GM19351 (cell line): ENCODE data around the gene WASHC3.
"Not testable (repeated sequence)": the region's sequence is repeated elsewhere in the genome, so short reads cannot be mapped to it uniquely, and the experiment has no call there.

ENCODE experiments used
- ATAC-seq: cut with Tn5 transposase; IDR thresholded peaks from one replicate; pipeline ENCODE4 v1.9.1; 2021; ENCODE audit warnings: mild to moderate bottlenecking, moderate library complexity; ENCODE audit not compliant: unreplicated experiment

WASHC3 gene, protein sequence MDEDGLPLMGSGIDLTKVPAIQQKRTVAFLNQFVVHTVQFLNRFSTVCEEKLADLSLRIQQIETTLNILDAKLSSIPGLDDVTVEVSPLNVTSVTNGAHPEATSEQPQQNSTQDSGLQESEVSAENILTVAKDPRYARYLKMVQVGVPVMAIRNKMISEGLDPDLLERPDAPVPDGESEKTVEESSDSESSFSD

GRCh38 chr12:102061560-102062418, at the start of gene WASHC3:
Gene WASHC3 (minus strand): TSS chr12:102061991. CDS start chr12:102061962, 29 bp downstream.
- peak; percentile 90 for ATAC-seq

DNA sequence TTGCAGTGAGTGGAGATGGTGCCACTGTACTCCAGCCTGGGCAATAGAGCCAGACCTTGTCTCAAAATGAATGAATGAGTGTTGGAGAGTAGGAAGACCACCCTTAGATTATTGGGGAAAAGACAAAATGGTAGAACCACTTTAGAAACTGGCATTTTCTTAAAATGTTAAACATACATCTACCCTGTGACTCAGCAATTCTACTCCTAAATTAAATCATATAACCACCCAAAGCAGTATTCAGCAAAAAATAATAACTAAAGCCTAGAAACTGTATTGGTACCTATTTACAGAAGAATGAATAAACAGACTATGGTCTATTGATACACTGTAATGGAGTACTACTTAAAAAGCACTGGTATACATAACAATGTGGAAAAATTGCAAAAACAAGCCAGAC, 49.0 kb upstream of the WASHC3 start:
- ATAC-seq, result no peak

- no peak for ATAC-seq
These were observed 46.2 kb upstream of the WASHC3 start for GRCh38 chr12:102107970-102108369.

DNA sequence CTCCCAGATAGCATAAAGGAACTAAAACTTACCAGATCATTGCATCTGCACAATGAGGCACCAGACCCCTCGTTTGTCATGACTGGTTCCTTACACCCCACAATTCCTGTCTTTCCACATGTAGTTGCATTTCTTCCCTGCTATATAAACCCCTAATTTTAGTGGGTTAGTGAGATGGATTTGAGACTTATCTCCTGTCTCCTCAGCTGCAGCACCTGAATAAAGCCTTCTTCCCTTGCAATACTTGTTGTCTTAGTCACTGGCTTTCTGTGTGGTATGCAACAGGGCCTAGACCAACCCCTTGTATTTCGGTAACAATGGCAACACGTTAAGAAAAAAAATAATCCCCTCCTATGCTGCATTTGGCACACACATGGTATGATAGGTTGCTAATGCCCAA, 45.1 kb upstream of the WASHC3 start:
- ATAC-seq, result no peak

- ATAC-seq, result no peak
These were observed 35.1 kb upstream of the WASHC3 start for GRCh38 chr12:102096855-102097254.

- peak; percentile 60 for ATAC-seq
These were observed 34.0 kb upstream of the WASHC3 start for GRCh38 chr12:102095677-102096263.

- ATAC-seq, result no peak
These were observed 31.5 kb upstream of the WASHC3 start for GRCh38 chr12:102093319-102093718.

GRCh38 chr12:102089228-102089835, 27.5 kb upstream of the WASHC3 start:
- not testable (repeated sequence) for ATAC-seq

DNA sequence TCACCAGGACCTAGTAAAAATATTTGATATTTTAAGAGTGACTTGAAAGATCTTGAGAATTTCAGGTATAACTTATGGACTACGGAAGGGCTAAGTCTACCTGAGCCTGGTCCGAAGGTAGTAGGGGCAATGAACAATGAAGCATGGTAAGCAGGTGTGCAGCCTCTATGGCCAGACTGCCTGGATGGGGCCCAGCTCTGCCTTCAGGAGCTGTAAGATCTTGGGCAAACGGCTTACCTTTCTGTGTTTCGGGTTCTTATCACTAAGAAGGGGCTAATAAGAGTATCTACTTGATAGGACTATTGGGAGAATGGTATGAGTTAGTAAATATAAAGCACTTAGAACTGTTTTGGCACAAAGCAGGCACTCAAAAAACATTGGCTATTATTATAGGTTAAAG, 19.1 kb upstream of the WASHC3 start:
- ATAC-seq, result no peak

DNA sequence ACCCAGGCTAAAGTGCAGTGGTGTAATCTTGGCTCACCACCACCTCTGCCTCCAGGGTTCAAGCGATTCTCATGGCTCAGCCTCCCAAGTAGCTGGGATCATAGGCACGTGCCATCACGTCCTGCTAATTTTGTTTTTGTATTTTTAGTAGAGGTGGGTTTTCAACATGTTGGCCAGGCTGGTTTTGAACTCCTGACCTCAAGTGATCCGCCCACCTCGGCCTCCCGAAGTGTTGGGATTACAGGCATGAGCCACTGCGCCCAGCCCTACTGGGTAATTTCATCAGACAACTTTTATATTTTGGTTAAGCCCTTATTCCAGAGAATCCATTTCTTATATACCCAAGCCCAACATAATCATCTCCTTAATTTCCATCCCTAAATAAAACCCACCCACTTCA, 10.3 kb upstream of the WASHC3 start:
- not testable (repeated sequence) for ATAC-seq

- ATAC-seq, result no peak
These were observed 7.9 kb upstream of the WASHC3 start for GRCh38 chr12:102069707-102070106.

DNA sequence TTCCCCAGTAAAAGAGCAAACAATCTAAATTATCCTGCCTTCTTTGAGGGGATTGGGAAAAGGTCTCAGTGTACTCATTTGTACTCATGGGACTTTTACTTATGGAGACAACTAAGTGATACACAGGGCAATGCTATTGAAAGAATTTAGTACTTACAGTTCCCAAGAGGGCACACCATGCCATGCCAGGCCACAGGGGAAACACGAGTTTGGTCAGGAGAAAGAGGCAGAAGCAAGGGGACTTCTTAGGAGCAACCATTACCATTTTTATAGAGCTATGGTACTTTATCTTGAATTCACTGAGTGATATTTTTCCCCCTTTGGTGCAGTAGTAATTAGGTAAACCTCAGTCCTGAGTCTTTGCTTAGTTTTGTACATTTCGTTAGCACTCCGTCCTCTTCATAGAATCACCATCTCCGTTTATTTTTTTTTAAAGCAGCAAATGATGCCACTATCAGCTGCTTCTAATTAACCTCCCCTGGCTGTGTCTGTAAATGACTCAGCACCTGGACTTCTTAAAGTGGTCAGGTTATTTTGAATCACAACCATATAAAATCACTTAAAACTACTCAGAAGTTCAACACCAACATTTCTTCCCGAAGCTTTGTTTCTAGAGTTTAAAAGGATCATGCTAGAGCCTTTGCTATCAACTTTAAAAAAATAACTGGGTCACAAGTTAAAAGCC, 5.9 kb upstream of the WASHC3 start:
- ATAC-seq, result no peak

- no peak for ATAC-seq
These were observed 2.7 kb upstream of the WASHC3 start for GRCh38 chr12:102064476-102064875.

GRCh38 chr12:102063069-102063468, 1.3 kb upstream of the WASHC3 start:
- ATAC-seq, result no peak

GRCh38 chr12:102062419-102062806, 622 bp upstream of the WASHC3 start:
- ATAC-seq, result no peak

DNA sequence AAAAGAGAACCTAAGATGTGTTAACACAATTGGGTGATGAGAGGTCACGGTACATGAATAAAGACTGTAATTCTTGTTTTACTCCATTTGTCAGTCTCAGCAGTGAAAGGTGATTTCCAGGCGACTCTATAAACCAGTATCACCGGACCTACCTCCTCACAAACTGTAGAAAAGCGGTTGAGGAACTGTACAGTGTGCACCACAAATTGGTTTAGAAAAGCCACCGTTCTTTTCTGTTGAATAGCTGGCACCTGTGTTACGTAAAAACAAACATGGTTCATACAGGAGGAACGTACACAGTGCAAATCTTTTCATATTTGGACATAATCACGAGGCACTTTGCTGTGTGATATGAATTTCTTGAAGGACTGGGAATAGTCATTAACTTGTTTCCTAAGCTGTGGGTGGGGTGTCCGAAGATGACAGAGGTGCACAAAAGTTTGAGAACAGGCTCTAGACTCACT, 663 bp downstream of the WASHC3 start:
- ATAC-seq, result peak; percentile 38

DNA sequence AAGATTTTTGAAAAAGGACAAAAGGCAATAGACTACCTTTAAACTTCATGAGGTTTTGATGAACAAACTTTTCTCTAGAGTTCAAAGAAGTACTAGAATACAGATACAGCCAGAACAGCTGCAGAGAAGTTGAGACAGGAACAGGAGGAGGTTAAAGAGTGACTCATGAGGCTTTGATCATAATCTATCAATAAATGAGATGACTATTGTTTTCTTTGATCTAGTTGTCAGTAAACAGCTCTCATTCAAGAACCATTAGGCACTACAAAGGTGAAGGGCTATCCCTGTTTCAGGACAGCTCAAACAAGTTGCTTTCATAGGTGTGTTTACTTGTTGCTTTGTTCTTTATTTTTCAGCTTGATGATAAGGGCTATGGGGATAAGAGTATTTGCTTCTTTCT, 2.4 kb downstream of the WASHC3 start:
- no peak for ATAC-seq

- no peak for ATAC-seq
These were observed 7.4 kb downstream of the WASHC3 start for GRCh38 chr12:102054345-102054744.

- ATAC-seq, result no peak
These were observed 8.8 kb downstream of the WASHC3 start for GRCh38 chr12:102053062-102053349.

GRCh38 chr12:102052192-102053061, 9.4 kb downstream of the WASHC3 start:
- no peak for ATAC-seq
